Stimulated activated CD4-positive, alpha-beta T cell treated with anti-CD3 and anti-CD28 coated beads, TNF-alpha, amount 100 ng/mL, for 24 hours (primary cell): ENCODE results near the gene TRAP1.
A peak's percentile ranks its signal among the peaks of the same experiment; 100 is the strongest.

Experiments
- DNase-seq, 3 experiments: peaks; one replicate each; pipeline ENCODE4 v3.0.0-alpha.2; 2020; ENCODE audit warnings: low read depth in 3 of 3

The TRAP1 gene

DNA sequence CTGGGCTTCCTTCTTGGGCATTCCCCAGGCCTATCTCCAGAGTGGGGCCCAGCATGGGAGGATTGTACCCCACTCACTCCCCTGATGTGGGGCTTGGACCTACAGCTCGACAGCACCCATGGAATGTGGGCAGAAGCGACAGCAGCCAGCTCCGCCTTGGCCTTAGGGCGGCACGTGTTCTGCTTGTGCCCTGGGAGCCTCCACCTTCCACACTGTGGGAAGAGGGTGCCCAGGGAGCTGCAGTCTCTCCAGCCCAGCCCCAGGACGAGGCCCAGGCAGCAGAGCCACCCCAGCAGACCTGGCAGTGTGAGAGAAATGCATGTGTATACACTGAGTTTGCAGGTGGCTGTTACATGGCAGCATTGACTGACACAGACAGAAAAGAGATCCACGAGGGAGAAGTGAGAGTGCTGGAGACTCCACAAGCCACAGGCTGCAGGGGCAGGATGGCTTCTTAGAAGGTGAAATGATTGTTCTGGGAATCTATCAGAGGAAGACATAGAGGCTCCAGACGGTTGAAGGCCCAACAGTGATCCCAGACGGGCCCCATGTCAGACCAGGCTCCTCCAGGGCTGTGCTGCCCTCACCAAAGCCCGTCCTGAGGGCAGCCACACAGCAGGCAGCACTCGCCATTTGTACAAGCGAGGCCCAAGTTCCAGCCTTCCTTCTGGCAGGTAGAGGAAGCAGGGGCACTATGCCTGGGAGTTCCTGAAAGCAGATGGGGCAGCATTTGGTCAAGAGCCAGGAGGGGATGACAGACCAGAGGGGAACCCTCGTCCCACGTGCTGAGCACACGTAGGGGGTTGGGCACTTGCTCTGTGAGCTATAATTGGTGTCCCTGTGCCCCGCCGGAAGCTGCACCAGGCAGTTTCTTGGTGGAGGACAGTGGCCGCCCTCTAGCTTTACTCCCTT is 65.6 kb downstream of the TRAP1 start:
- no peak for DNase-seq

DNA sequence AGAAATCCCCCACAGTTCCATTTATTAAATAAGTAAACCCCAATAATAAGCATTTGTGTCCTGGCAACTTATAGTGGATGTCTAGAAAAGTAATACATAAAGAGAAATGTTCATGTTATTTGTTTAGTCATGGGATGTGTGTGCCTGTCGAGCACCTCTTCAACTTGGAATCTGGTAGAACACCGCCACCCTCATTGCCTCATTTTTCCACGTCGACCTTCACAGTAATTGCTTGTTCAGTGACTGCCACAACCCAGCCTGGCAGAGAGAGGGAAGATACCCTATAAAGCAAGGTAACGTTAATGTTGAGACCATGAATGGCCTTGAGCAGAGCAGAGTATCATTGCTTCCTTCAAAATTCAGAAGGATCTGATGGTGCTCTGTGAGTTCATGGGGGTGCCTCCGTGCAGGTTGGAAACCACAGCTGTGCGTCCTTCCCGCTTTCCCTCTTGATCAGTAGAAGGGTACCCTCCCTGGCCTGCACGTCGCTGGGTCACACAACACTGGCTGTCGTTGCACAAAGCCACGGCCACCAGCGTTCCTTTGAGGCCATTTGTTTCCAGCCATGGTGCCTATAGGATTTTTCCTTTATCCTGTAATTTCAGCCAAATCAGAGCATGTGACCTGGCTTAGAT is 66.6 kb downstream of the TRAP1 start:
- no peak for DNase-seq

DNA sequence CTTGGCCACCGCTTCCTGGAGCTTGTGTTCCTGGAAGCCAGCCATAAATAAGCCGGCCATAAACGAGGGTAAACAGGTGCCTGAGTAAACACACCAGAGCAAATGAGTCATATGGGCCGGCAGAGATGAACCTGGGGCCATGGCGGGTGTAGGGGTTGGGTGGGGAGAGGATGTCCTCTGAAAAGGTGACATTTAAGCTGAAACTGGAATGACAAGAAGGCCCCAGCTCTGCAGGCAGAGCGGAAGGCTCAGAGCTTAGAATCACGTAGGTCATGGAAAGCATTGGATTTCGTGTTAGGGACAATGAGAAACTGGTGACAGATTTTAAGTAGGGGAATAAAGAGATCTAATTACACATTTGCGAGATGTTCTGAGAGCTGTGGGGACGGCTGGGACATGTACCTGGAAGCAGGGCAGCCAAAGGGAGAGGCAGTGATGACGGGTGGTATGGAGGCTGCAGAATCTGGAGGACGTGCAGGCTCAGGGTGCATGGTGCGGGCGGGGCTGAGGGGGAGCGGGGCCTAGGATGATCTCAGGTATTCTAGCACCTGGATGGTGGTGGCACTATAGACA is 70.9 kb downstream of the TRAP1 start:
- DNase-seq: no peak

DNA sequence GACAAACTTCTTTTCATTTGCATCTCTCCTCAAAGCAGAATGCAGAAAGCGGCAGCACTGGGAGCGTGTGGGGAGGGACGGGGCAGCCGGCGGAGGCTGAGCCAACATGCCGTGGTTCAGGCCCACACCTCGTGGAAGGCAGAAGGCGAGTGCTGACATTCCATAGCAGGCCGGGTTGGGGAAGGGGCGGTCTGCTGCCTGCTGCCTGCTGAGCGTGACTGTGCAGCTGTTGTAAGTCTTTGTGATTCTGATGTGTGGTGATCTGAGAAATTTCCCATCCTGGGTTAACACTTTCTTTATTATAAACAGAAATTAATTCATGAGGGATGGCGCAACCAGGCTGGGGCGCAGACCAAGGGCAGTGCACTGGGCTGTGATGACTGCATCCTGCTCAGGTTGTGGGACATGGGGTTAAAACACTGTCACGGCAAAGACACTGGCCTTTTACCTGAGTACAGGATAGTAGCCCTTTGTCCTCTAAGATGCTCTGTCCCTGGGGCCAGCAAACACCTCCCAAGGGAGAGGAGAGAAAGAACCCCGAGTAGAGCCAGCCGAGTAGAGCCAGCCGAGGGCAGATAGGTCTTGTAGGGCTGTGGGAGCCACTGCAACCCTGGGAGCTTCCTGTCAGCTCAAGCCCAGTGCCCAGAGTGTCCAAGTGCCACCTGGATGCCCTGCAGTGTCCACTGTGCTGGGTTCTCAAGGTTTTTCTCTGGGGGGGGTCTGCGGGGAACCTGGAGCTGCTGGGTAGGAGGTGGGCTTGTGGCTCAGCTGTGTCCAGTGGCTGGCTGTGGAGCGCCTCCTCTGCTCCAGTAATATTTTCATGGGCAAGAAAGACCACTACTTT is 71.6 kb downstream of the TRAP1 start:
- no peak for DNase-seq

DNA sequence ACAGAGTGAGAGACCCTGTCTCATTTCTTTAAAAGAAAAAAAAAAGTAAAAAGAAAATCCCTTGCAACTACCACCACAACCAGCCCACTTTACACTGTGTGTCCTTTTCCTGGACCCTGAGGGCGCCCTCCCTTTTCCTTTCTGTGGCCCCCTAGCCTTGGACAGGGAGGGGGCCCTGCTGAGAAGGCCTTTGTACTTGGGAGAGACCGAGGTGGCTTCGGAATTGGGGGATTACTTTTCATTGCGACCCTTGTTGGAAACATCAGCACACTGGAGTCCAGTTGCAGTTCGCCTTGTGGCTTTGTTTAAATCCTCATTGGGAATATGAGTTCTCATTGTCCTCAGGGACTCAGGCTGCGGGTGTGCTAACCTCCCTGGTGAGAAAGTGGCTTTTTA is 72.2 kb downstream of the TRAP1 start:
- DNase-seq: no peak

DNA sequence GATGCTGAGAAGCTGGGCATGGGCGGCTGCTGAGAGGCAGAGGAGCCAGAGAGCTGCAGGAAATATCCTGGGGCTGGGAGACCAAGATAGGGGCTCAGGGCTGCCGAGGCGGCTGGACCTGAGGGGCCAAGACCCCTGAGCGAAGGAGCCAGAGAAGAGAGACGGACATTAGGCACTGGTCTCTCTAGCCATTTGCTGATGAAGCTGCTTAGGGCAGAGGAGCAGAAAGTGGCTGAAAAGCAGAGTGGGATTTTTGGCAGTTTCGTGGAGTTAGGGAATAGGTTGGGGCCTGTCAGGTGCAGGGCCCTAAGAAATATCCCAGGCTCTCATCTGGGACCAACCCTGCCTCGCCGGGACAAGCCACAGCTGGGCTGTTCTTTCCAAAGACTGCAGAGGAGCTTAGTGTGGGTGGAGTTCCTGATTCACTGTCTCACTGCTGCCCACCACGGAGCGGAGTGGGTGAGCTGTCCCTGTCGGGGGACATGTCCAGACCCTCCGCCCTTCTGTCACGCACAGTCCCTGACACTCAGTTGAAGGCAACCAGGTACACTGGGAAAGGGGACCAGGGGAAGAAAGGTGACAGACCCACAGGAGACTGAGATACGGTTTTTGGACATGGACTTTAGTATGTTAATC is 74.1 kb downstream of the TRAP1 start:
- no peak for DNase-seq

DNA sequence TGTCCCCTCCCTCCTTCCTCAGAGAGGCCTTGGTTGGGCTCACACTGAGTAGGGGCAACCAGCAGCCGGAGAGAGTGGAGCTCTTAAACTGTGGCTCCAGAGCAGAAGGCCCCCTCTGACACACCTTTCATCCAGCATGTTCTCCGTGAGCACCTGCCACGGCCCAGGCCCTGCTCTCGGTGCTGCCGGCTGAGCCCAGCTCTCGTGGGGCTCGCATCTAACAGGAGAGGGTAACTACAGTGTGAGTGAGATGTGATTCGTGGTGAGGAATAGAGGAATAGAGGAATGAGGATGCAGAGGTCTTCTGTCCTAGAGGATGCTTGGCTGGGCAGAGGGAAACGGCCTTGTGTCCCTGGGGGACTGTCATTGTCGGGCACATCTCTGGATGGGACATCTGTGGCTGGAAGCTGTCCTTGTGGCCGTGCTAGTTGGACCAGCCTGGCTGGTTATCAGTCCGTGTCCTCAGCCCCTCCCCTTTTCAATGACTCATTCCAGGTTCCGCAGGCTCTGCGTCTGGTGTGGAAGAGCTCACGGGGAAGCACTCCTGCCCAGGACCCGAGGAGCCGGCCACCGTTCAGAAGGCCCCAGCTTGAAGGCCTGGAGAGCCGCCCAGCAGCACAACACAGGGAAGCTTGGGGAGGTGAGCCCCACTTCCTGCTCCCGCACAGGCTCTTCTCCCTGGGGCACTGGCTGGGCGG is 74.8 kb downstream of the TRAP1 start:
- no peak for DNase-seq

DNA sequence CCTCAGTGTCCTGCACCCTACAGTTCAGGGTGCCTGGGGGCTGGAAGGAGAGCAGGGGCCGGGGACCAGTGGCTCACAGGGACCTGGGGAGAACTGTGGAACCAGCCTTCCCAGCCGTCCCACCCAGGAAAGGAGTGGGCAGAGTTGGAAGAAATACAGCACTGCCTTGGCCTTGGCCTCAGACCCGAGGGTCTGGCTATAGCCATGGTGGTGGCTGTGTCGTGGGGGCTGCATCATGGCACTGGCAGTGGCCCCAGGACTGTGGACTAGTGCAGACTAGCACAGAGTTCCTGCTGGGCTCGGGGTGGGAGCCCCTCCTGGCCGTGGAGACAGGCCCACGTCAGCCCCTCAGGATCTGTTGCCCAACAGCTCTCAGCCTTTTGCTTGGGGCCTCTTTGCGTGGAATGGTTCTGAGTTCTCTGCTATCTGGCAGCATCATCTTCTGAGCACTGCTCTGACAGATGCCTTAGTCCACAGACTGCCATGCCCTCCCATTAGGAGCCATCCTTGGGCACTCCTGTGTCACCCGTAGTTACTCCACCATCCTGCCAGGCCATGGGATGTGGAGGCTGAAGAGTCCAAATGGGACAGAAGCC is 75.4 kb downstream of the TRAP1 start:
- DNase-seq: no peak

DNA sequence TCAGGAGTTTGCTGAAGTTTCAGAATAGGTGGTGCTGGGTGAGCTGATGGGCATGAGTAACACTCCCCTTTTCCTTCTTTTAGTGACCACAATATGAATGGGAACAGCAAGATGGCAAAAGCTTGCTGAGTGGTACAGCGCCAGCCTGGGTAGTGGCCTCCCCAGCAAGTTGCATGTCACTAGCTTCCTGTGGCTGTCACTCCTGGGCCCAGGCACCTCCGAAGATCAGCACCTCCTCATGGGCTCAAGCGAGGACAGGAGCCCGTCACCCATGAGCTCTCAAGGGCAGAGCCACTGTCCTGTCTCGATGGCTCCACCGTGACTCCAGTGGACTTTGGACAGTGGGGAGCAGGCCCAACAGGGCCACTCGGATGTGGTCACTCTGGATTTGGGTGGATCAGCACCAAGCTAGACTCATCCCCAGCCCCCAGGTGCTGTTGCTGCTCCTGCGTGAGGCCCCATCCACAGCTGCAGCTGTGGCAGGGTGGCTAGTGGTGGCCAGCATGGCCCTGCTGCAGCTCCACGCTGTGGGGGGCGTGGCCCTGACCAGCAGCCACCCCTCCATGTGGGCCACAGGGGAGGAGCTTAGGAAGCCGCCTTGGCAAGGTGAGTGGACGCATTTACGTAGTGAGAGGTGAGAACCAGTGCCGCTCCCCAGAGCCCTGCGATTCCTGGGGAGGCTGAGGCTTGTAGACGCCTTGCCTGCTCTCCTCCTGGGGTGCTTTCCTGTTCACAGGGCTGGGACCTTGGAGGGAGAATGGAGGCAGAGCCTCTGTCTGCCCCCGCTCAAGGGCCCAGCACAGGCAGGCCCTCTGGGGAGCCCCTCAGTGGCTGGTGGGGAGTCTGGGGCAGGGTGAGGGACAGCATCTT is 76.5 kb downstream of the TRAP1 start:
- no peak for DNase-seq

DNA sequence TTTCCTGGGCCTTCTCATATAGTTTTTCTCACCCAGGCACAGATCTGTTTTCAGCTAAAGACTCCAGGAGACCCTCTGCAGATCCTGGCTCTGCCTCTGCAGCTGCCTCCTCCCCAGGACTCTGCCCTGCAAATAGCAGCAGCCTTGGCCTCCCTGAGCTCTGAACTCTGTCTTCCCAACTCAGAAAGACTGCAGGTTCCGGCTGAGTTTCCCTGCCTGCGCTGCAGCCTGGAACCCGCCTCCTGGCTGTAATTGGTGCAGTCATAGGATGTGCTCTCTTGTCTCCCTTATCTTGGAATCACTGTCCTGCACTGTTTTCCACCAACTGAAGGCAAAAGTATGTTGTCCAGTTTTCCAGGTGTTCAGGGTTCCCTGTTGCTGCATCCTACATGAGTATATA is 77.1 kb downstream of the TRAP1 start:
- DNase-seq: no peak

DNA sequence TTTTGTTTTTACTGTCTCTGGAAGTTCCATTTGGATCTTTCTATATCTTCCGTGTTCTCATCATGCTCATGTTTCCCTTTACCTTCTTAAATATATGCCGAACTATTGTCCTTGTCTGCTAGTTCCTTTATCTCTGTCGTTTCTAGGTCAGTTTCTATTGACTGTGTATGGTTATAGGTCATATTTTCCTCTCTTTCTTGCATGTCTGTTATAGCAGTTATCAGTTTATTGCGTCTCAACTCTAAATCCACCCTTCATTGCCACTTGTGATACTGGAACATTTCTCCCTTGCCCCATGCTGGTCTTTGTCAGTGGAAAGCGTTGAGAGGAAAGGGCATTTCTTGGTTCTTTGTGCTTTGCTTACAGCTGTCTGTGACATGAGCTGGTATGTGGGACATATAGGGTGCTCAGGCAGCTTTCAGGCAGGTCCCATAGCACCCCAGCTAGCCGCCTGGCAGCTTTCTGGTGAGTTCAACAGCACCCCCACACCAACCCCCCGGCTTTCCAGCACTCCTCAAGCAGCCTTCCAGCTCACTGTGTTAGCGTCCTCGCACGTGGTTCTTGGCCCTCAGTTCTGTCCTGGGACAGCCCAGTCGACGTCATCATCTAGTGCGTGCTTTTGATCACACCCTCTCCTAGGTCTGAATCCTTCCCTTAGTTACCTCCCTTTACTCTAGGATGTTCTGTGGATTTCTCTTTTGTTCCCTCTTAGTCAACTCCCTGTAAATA is 78.2 kb downstream of the TRAP1 start:
- no peak for DNase-seq

DNA sequence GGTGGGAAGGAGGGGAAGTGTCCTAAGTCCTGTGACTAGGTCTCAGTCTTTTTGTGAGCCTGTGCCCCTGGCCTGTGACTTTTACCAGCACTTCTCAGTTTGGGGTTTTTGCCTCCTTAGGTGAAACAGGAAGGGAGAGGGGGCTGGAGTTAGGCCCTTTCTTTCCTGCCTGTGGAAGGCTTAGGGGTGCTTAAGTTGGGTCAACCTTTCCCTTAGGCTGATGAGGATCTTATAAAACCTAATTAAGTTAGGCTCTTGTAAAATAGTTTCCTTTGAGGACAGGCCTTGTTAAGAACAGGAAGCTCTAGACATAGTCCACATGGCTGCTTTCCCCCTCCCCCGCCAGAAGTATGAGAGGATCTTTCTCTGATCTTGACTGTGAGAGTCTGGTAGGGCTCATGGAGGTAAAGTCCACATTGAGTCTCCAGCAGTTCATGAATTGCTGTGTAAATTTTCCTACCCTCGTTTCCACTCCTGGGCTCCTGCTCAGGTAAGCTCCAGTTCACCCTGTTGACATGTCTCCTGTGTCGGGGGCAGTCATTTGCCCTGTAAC is 79.9 kb downstream of the TRAP1 start:
- peak in 1 of 3 experiments; percentile 16 for DNase-seq

DNA sequence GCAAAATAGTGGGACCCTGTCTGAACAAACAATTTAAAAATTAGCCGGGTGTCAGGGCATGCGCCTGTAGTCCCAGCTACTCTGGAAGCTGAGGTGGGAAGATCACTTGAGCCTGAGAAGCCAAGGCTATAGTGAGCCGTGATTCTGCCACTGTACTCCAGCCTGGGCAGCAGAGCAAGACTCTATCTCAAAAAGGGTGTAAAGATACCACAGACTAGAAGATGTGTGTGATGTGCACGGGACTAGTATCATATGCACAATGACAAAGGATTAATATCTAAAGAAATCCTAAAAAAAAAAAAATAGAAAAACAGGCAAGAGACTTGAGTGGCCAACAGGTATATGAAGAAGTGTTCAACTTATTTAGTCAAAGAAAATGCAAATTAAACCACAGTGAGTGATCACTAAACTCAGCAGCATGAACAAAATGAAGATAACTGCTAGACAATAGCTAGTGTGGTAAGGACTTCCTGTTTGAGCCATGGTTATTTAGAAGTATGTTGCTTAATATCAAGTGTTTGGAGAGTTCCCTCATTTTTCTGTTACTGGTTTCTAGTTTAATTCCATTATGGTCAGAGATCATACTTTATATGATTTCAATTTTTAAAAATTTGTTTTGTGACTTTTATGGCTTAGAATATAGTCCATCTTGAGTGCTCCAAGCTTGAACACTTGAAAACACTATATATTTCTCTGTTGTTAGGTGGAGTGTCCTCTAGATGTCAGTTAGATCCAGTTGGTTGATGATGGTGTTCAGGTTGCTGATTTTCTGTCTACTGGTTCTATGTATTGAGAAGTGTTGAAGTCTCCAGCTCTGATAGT is 91.2 kb downstream of the TRAP1 start:
- DNase-seq: no peak

DNA sequence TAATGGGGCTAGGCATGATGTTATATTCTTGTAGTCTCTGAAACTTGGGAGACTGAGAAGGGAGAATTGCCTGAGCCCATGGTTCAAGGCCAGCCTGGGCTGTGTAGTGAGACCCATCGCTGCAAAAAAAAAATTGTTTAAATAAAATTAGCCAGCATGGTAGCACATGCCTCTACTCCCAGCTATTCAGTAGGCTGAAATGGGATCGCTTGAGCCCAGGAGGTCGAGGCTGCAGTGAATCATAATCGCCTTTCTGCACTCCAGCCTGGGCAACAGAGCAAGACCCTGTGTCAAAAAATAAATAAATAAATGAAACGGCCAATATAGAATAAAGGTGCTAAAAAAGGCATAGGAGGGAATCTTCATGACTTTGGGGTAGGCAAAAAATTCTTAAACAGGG is 92.0 kb downstream of the TRAP1 start:
- DNase-seq: no peak

DNA sequence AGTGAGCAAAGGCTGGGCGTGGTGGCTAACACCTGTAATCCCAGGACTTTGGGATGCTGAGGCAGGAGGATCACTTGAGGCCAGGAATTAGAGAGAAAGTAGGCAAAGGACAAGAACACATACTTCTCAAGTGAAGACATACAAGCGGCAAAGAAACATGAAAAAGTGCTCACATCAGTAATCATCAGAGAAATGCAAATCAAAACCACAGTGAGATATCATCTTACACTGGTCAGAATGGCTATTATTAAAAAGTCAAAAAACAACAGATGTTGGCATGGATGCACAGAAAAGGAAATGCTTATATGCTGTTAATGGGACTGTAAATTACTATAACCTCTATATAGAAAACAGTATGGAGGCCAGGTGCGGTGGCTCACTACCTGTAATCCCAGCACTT is 93.7 kb downstream of the TRAP1 start:
- no peak for DNase-seq

DNA sequence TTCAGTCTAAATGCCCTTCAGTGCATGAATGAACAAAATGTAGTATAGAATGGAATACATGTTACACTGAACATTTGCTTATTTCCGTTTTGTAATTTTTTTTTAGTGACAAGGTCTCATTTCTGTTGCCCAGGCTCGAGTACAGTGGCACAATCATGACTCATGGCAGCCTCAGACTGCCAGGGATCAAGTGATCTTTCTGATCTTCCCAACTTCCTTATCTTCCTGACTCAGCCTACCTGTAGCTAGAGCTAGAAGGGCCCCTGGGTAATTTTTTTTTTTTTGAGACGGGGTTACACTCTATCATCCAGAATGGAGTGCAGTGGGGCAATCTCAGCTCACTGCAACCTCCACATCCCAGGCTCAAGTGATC is 98.6 kb downstream of the TRAP1 start:
- no peak for DNase-seq

DNA sequence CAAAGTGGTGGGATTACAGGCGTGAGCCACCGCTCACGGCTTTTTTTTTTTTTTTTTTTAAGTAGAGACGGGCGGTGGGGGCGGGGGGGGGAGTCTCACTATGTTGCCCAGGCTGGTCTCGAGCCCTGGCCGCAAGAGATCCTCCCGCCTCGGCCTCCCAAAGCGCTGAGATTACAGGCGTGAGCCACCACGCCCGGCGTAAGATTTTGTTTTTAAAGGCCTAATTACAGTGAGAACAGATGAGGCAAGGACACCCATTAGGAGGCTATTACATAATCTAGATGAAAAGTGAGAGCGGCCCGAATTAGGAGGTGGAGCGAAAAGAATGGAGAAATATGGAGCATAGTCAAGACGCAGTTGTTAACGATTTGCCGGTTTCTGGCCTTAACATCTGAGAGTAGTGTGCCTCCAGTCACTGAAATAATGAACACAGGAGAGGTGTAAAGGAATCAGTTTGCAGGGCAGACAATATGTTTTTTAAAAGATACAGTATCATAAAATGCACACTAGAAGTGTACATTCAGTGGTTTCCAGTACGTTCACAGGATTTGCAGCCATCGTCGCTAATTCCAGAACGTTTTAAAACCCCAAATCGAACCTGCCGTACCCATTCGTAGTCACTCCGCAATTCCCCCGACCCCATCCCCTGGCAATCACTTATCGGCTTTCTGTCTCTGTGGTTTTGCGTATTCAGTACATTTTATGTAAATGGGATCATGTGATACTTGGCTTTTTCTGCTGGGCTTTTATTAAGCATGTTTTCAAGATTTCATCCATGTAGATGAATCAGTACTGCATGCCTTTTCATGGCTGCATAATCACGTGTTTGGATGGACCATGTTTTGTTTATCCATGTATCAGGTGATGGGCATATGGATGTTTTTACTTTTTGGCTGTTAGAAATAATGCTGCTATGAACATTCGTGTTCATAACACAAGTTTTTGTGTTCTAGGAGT is 104.5 kb downstream of the TRAP1 start:
- DNase-seq: no peak
